Activated CD8-positive, alpha-beta T cell treated with anti-CD3 and anti-CD28 coated beads for 36 hours (primary cell): ENCODE results near the gene TSHR. TPM values are rescaled to one million over a fixed set of nuclear protein-coding genes. Genes with fewer than 3 reads are reported as not detected.

ENCODE experiments used
- ATAC-seq: fragments of 200-7000 bp; cut with Tn5 transposase; one replicate; pipeline ENCODE4 v1.10.0; 2021; ENCODE audit warnings: mild to moderate bottlenecking, moderate library complexity
- CTCF ChIA-PET: fragments of 350-600 bp; sonication (Branson Sonifier 250); formaldehyde crosslinking; loops from one replicate; lab custom pipeline; 2021; ENCODE audit warnings: antibody characterized with exemption; lab: Charles Lee
- POLR2A ChIA-PET: fragments of 350-600 bp; sonication (Branson Sonifier 250); formaldehyde crosslinking; loops from one replicate; lab custom pipeline; 2021; ENCODE audit warnings: antibody characterized with exemption; lab: Charles Lee
- DNase-seq: peaks from one replicate; pipeline ENCODE4 v3.0.0-alpha.2; 2020
- H3K27ac Mint-ChIP-seq: one replicate; pipeline ENCODE4 v1.8.0; 2021; ENCODE audit warnings: mild to moderate bottlenecking, mixed read lengths
- H3K27me3 Mint-ChIP-seq: one replicate; pipeline ENCODE4 v1.8.0; 2021; ENCODE audit warnings: mixed read lengths
- H3K36me3 Mint-ChIP-seq: one replicate; pipeline ENCODE4 v1.8.0; 2021; ENCODE audit warnings: low read depth, mixed read lengths
- H3K4me1 Mint-ChIP-seq: one replicate; pipeline ENCODE4 v1.8.0; 2021; ENCODE audit warnings: low read depth, mixed read lengths
- H3K4me3 Mint-ChIP-seq: one replicate; pipeline ENCODE4 v1.8.0; 2021; ENCODE audit warnings: mild to moderate bottlenecking, moderate library complexity, mixed read lengths
- H3K9me3 Mint-ChIP-seq: one replicate; pipeline ENCODE4 v1.8.0; 2021; ENCODE audit warnings: mixed read lengths
- intact Hi-C: fragments of 100-400 bp; cut with micrococcal nuclease; formaldehyde crosslinking; loops from one replicate; pipeline ENCODE4 v1.10.0; 2022
- total RNA-seq, 2 experiments: library from RNA; stranded (reverse); gene quantifications; one replicate each; pipeline ENCODE4 v1.2.3, GENCODE V29; 2021
- TF ChIP-seq, protein P1 (sequence below): fragments of 200-600 bp; IDR thresholded peaks from one replicate; pipeline ENCODE4 v1.8.0; 2022; ENCODE audit warnings: antibody characterized with exemption, mild to moderate bottlenecking

The TSHR gene
- total RNA-seq, 2 experiments from 2014 or later, result 0.31 TPM; not detected in 1

GRCh38 chr14:80954687-80955299 is 628 bp upstream of the TSHR start:
- Mint-ChIP-seq H3K4me1 (peaks cover 39% of the 10 kb centered on the region), H3K27ac (peak overlapping the region; percentile 68), H3K27me3 (peaks cover 8% of the 10 kb centered on the region), H3K36me3 (no peaks in the 10 kb centered on the region), H3K9me3 (no peaks in the 10 kb centered on the region), H3K4me3 (peak overlapping the region; percentile 74)
- TF ChIP-seq, protein P1, sequence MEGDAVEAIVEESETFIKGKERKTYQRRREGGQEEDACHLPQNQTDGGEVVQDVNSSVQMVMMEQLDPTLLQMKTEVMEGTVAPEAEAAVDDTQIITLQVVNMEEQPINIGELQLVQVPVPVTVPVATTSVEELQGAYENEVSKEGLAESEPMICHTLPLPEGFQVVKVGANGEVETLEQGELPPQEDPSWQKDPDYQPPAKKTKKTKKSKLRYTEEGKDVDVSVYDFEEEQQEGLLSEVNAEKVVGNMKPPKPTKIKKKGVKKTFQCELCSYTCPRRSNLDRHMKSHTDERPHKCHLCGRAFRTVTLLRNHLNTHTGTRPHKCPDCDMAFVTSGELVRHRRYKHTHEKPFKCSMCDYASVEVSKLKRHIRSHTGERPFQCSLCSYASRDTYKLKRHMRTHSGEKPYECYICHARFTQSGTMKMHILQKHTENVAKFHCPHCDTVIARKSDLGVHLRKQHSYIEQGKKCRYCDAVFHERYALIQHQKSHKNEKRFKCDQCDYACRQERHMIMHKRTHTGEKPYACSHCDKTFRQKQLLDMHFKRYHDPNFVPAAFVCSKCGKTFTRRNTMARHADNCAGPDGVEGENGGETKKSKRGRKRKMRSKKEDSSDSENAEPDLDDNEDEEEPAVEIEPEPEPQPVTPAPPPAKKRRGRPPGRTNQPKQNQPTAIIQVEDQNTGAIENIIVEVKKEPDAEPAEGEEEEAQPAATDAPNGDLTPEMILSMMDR, result peak; percentile 91
- intact Hi-C loops, result loop anchor here (1.0 to 10.0 kb wide), 4 partner anchors 33 to 510 kb away; no protein-coding TSS in a partner anchor
- ChIA-PET POLR2A (no interaction called here), CTCF (interaction anchor here (1.0 to 11.2 kb wide), 9 partner anchors 13 to 510 kb away, joined by 3 to 194 read pairs (median 6); partner anchors contain the start of gene CEP128)
- DNase-seq (peak; percentile 80), ATAC-seq (peak; percentile 70)

DNA sequence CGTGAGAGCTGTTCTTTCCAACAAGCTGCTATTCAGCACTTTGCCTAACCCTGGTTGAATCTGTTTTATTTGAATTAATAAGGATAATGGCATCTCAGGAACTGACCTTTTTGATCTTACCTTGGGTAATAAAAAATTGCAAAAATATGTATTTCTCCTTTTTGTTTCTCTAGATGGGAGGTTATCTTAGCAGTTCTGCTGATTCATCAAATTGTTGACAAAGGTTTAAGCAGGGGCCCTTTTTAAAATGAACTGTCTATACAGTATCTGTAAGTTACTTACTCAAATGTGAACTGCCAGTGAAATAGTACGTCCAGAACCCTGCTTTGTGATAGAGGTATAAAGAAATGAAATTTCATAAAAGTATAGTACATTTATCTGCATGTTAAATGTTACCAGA is 681 bp downstream of the TSHR start:
- DNase-seq (no peak), ATAC-seq (no peak)
- Mint-ChIP-seq H3K4me1 (peaks cover 45% of the 10 kb centered on the region), H3K36me3 (no peaks in the 10 kb centered on the region), H3K9me3 (no peaks in the 10 kb centered on the region), H3K27me3 (peaks cover 8% of the 10 kb centered on the region), H3K27ac (no peak overlapping the region), H3K4me3 (peak overlapping the region; percentile 74)
- CTCF ChIA-PET, result interaction anchor here (0.8 to 11.2 kb wide), 10 partner anchors 14 to 509 kb away, joined by 3 to 194 read pairs (median 4); partner anchors contain the start of gene CEP128
- TF ChIP-seq, protein P1, result no peak
- intact Hi-C loops, result loop anchor here (5.0 to 10.0 kb wide), 3 partner anchors 109 to 509 kb away; no protein-coding TSS in a partner anchor
- POLR2A ChIA-PET, result interaction anchor here (0.6 to 1.1 kb wide), 2 partner anchors 25 to 263 kb away, joined by 3 read pairs; no protein-coding TSS in a partner anchor

DNA sequence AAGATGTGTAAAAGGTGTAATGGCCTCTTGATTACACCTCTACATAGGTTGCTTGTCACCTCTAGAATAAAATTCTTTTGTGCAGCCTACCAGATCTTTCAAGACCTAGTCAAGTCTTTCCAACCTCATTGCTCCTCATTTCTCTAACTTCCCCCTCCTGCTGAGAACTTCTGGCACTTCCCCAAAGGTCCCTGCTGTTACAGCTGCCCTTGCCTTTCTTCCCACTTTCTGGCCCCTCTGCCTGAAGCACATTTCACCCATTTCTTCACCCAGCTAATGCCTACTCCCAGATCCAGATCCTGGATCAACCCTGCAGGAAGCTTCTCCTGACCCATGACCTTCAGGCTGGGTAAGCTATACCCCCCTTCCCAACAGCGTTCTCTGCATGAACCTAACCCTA is 1.5 kb downstream of the TSHR start:
- CTCF ChIA-PET, result interaction anchor here (0.7 to 11.2 kb wide), 5 partner anchors 21 to 508 kb away, joined by 3 to 194 read pairs (median 4); no protein-coding TSS in a partner anchor
- POLR2A ChIA-PET, result interaction anchor here (1.1 kb wide), 1 partner anchor 262 kb away, joined by 3 read pairs; no protein-coding TSS in a partner anchor
- no peak overlapping the region for H3K27ac Mint-ChIP-seq
- H3K4me1 Mint-ChIP-seq, result peaks cover 45% of the 10 kb centered on the region
- TF ChIP-seq, protein P1, result no peak
- H3K27me3 Mint-ChIP-seq, result peaks cover 7% of the 10 kb centered on the region
- H3K4me3 Mint-ChIP-seq, result no peak overlapping the region
- no peaks in the 10 kb centered on the region for H3K9me3 Mint-ChIP-seq
- ATAC-seq (no peak), DNase-seq (no peak)
- intact Hi-C loops, result loop anchor here (5.0 to 10.0 kb wide), 3 partner anchors 108 to 508 kb away; no protein-coding TSS in a partner anchor
- H3K36me3 Mint-ChIP-seq, result no peaks in the 10 kb centered on the region

- ChIA-PET CTCF (interaction anchor here (1.2 to 11.2 kb wide), 3 partner anchors 14 to 212 kb away, joined by 3 to 194 read pairs (median 4); no protein-coding TSS in a partner anchor), POLR2A (no interaction called here)
- no peaks in the 10 kb centered on the region for H3K9me3 Mint-ChIP-seq
- no peak overlapping the region for H3K27ac Mint-ChIP-seq
- TF ChIP-seq, protein P1, result no peak
- no peak for ATAC-seq
- no peak for DNase-seq
- intact Hi-C loops, result loop anchor here (5.0 to 10.0 kb wide), 3 partner anchors 107 to 507 kb away; no protein-coding TSS in a partner anchor
- H3K27me3 Mint-ChIP-seq, result peaks cover 7% of the 10 kb centered on the region
- no peak overlapping the region for H3K4me3 Mint-ChIP-seq
- H3K36me3 Mint-ChIP-seq, result no peaks in the 10 kb centered on the region
- peaks cover 45% of the 10 kb centered on the region for H3K4me1 Mint-ChIP-seq
Observed at GRCh38 chr14:80957613-80958012, 2.2 kb downstream of the TSHR start.
